Suprapubic skin (tissue), 4 donors: ENCODE measurements around the gene YPEL2. TPM values are rescaled to one million over a fixed set of nuclear protein-coding genes. Genes with fewer than 3 reads are reported as not detected.
"Not testable (repeated sequence)": the region's sequence is repeated elsewhere in the genome, so short reads cannot be mapped to it uniquely, and the experiment has no call there.

ENCODE experiments used
- DNase-seq, 2 donors: peaks; one replicate each; pipeline ENCODE4 v3.0.0-alpha.2; 2019; ENCODE audit warnings: low spot score in 2 of 2
- H3K27ac ChIP-seq: fragments of 200-600 bp; sonication (generic); one replicate; pipeline ENCODE4 v1.5.1; 2019
- H3K27me3 ChIP-seq: fragments of 200-600 bp; sonication (generic); one replicate; pipeline ENCODE4 v1.5.1; 2019
- H3K36me3 ChIP-seq: fragments of 200-600 bp; sonication (generic); one replicate; pipeline ENCODE4 v1.5.1; 2019
- H3K4me1 ChIP-seq: fragments of 200-600 bp; sonication (generic); one replicate; pipeline ENCODE4 v1.5.1; 2019
- H3K4me3 ChIP-seq: fragments of 200-600 bp; sonication (generic); one replicate; pipeline ENCODE4 v1.5.1; 2019; ENCODE audit warnings: mild to moderate bottlenecking
- H3K9me3 ChIP-seq: fragments of 200-600 bp; sonication (generic); one replicate; pipeline ENCODE4 v1.5.1; 2019
- EP300 ChIP-seq: sonication (generic); formaldehyde crosslinking; IDR thresholded peaks from one replicate; pipeline ENCODE4 v1.6.1; 2017; ENCODE audit warnings: antibody characterized with exemption
- POLR2A ChIP-seq, 2 donors: fragments of 450-650 bp; IDR thresholded peaks; one replicate each; pipeline ENCODE4 v1.6.1; 2017; ENCODE audit warnings: antibody characterized with exemption in 2 of 2, mild to moderate bottlenecking in 2 of 2, moderate library complexity in 2 of 2
- POLR2AphosphoS5 ChIP-seq, 3 donors: sonication (generic); formaldehyde crosslinking; IDR thresholded peaks; one replicate each; pipeline ENCODE4 v1.6.1; 2017; ENCODE audit warnings: antibody characterized with exemption in 3 of 3
- WGBS: methylation state at CpG from one replicate; pipeline ENCODE4 v1.1.5; 2018; 5-methylcytosine and 5-hydroxymethylcytosine counted together
- total RNA-seq, 4 donors: library from RNA; depleted of rRNA; stranded (reverse); fragments of >200 nt; gene quantifications; one replicate each; pipeline ENCODE4 v1.1.0, GENCODE V29; 2016
- TF ChIP-seq, protein P1 (sequence below), 2 donors: fragments of 200-600 bp in 1 of 2; fragments of 450-650 bp in 1 of 2; sonication (generic) in 1 of 2; IDR thresholded peaks; one replicate each; pipeline ENCODE4 v1.5.1; 2016 to 2019; ENCODE audit warnings: antibody characterized with exemption in 2 of 2, mild to moderate bottlenecking in 1 of 2, moderate library complexity in 1 of 2

The YPEL2 gene
- total RNA-seq, 4 donors from 2014 or later: 16.7 to 33.6 (median 21.3) TPM

DNA sequence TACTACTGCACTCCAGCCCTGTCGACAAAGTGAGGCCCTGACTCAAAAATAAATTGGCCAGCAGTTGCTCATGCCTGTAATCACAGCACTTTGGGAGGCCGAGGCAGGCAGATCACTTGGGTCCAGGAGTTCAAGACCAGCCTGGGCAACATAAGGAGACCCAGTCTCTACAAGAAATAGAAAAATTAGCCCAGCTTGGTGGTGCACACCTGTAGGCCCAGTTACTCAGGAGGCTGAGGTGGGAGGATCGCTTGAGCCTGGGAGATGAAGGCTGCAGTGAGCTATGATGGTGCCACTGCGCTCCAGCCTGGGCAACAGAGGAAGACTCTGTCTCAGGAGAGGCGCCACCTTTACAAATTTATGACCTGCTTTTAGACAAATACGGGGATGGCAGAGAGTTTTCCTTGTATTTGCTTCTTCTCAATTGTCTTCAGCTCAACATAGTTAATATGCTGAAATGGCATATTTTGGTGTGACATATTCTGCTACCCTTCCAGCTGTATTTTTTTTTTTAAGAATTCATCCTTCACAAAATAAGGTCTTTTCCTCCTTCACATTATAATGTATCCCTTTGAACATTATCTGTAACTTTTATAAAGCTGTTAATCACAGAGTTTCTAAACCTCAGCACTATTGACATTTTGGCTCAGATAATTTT, 21.1 kb upstream of the YPEL2 start:
- WGBS: 67% methylated on average over 6 of the region's 6 CpGs
- Histone ChIP-seq H3K4me1 (peaks cover 5% of the 10 kb centered on the region), H3K36me3 (no peaks in the 10 kb centered on the region), H3K4me3 (no peak overlapping the region), H3K9me3 (no peaks in the 10 kb centered on the region), H3K27me3 (no peaks in the 10 kb centered on the region), H3K27ac (no peak overlapping the region)
- no peak for DNase-seq
- TF ChIP-seq, protein P1, sequence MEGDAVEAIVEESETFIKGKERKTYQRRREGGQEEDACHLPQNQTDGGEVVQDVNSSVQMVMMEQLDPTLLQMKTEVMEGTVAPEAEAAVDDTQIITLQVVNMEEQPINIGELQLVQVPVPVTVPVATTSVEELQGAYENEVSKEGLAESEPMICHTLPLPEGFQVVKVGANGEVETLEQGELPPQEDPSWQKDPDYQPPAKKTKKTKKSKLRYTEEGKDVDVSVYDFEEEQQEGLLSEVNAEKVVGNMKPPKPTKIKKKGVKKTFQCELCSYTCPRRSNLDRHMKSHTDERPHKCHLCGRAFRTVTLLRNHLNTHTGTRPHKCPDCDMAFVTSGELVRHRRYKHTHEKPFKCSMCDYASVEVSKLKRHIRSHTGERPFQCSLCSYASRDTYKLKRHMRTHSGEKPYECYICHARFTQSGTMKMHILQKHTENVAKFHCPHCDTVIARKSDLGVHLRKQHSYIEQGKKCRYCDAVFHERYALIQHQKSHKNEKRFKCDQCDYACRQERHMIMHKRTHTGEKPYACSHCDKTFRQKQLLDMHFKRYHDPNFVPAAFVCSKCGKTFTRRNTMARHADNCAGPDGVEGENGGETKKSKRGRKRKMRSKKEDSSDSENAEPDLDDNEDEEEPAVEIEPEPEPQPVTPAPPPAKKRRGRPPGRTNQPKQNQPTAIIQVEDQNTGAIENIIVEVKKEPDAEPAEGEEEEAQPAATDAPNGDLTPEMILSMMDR (IDR thresholded peaks at IDR 0.05): no peak
- TF ChIP-seq POLR2A (IDR thresholded peaks at IDR 0.05): no peak
- TF ChIP-seq POLR2AphosphoS5 (IDR thresholded peaks at IDR 0.05): no peak
- no peak for TF ChIP-seq EP300

DNA sequence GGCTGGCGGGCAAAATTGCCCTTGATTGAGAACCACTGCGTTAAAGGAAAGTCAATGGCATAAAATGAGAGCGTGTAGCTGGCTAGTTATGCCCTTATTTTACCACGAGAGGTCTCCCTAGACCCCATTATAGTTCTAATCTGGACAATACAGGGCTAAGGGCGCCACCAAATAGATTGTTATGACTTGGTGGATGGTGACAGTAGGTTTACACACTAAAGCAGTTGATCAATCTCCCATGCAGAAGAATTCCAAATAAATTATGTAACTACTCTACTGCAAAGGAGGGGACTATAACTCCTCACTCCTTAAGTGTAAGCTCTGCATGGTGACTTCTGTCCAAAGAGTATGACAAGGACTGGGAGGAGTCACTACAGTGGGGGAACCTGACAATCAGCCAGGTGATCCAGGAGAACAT, 20.4 kb upstream of the YPEL2 start:
- TF ChIP-seq, protein P1 (IDR thresholded peaks at IDR 0.05): peak; percentile 71 to 90
- TF ChIP-seq POLR2AphosphoS5 (IDR thresholded peaks at IDR 0.05): no peak
- 0% methylated on average over 5 of the region's 5 CpGs for WGBS
- Histone ChIP-seq H3K9me3 (no peaks in the 10 kb centered on the region), H3K4me3 (no peak overlapping the region), H3K4me1 (peaks cover 5% of the 10 kb centered on the region), H3K27ac (no peak overlapping the region), H3K27me3 (no peaks in the 10 kb centered on the region), H3K36me3 (no peaks in the 10 kb centered on the region)
- no peak for DNase-seq

DNA sequence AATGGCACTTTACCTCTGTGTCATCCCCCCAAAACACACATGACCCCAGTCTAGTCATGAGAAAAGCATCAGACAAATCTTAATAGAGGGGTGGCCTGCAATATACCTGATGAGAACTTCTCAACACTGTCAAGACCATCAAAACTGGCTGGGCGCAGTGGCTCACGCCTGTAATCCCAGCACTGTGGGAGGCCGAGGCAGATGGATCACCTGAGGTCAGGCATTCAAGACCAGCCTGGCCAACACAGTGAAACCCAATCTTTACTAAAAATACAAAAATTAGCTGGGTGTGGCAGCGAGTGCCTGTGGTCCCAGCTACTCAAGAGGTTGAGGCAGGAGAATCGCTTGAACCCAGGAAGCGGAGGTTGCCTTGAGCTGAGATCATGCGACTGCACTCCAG, 19.9 kb upstream of the YPEL2 start:
- H3K27ac ChIP-seq, H3K36me3 ChIP-seq, H3K9me3 ChIP-seq, H3K4me3 ChIP-seq, DNase-seq, H3K4me1 ChIP-seq, H3K27me3 ChIP-seq: not testable (repeated sequence)
- 92% methylated on average over 7 of the region's 7 CpGs for WGBS

DNA sequence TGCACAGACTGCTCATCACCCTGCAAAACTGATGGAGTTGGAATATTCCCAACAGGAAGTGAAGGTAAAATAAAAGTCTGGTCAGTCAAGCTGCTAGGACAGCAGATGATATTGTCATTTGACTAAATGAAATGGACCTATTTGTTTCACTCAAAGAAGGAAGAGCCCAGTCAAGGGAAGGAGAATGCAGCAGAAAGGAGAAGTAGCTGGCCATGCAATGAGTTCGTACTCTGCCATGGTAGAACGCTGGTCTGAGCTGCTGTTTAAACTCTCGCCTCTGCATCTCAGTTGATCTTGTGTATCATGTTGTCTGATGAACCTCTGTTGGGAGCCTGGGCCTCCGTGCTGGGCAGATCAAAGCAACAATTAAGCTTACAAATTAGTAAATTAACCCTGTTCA, 15.6 kb upstream of the YPEL2 start:
- no peak for DNase-seq
- no peak overlapping the region for H3K27ac ChIP-seq
- TF ChIP-seq, protein P1 (IDR thresholded peaks at IDR 0.05): no peak
- H3K4me3 ChIP-seq: no peak overlapping the region
- H3K36me3 ChIP-seq: no peaks in the 10 kb centered on the region
- no peaks in the 10 kb centered on the region for H3K9me3 ChIP-seq
- peaks cover 2% of the 10 kb centered on the region for H3K4me1 ChIP-seq
- 72% methylated on average over 4 of the region's 4 CpGs for WGBS
- no peaks in the 10 kb centered on the region for H3K27me3 ChIP-seq

DNA sequence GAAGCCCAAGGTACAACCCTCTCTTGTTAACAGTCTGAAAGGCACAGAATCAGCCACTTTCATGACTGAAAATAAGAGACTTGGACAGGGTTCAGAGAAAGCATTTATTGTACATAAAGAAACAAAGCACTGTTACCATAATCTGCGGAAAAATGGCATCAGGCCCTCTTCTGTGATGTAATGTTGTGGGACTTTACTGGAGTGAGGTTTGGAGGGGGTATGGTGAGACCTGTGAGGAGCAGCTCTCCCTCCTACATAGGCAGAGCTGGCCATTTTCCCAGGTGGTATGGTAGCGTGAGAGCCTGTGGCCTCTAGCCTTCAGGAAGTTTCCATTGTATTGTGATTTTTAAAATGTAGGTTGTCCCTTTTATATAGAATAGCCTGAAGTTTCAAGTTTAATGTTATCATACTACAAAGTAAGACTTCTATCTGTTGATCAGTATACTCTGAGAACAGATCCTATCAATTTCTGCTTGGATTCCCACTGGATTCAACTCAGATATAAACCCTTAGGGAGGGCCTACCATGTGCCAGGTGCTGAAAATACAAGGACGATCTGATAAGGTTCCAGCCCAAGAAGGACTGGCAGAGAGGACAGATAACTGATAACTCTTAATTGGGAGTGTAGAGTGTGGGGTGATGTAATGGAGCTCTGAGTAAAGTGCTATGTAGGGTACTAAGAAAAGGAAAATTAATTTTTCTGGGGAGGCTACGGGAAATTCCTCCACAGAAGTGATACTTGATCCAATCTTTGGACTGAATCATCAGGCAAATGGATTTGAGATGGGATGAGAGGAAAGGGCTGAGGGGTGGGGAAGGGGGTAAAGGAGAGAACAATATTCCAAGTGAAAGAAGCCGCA, 4.1 kb upstream of the YPEL2 start:
- 75% methylated on average over 5 of the region's 5 CpGs for WGBS
- H3K27ac ChIP-seq: no peak overlapping the region

More for the DNA sequence above, 4.1 kb upstream of the YPEL2 start:
- H3K36me3 ChIP-seq: no peaks in the 10 kb centered on the region
- H3K4me3 ChIP-seq: no peak overlapping the region
- no peak for DNase-seq
- H3K27me3 ChIP-seq: no peaks in the 10 kb centered on the region
- H3K4me1 ChIP-seq: peaks cover 36% of the 10 kb centered on the region
- TF ChIP-seq EP300 (no peak), POLR2AphosphoS5 (IDR thresholded peaks at IDR 0.05) (no peak), POLR2A (IDR thresholded peaks at IDR 0.05) (no peak)
- TF ChIP-seq, protein P1 (IDR thresholded peaks at IDR 0.05): no peak
- H3K9me3 ChIP-seq: no peaks in the 10 kb centered on the region
